Measurements from ENCODE around the gene GPD2.

Gene GPD2

DNA sequence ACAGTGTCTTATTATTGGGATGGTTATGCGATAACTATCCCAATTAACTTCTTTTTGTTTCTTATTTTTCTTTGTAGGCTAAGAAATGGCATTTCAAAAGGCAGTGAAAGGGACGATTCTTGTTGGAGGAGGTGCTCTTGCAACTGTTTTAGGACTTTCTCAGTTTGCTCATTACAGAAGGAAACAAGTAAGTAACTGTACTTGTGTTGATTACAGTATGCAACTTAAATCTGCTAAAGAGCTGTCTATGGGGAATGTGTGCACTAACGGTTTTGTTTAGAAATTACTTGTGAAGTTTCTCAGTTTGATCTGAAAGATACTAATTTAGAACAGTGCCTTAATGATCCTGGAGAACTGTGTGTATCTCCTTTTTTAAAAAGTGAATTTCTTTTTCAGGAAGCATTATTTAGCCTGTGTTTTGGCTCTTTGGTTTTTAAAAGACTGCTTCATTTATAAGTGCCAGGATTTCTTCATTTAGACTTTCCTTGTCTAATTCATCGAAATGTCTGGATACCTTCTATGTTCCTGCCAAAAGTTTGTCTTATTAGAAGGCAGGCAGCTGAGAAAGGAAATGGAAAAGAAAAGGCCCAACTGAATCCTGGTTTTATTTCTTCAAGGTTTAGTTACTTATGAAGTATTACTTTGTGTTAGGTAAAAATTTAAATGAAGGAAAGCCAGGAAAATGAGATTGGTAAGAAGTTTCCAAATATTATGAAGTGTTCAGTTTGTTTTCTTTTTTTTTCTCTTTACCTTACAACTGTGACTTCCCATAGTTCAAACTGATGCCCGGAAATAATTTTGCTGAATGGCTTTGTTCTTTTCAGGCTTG lies 40.1 kb downstream of the GPD2 start:
- Histone ChIP-seq H3K27me3 (ENCODE audit: insufficient read depth, low read depth) (no peaks in the 10 kb centered on the region), H4K20me1 (ENCODE audit: insufficient read depth) (no peaks in the 10 kb centered on the region), H3K9ac (peak overlapping the region; percentile 19; the same call in 1 of the 2 replicates), H3K4me3 (IDR thresholded peaks at IDR 0.05; ENCODE audit: insufficient read depth, low read depth, low read length) (peak overlapping the region; percentile 42), H3K79me2 (ENCODE audit: insufficient read depth, low read depth) (no peaks in the 10 kb centered on the region), H3K27ac (peak overlapping the region; percentile 69), H2AFZ (ENCODE audit: low read depth) (peak overlapping the region; percentile 20), H3K36me3 (ENCODE audit: insufficient read depth) (no peaks in the 10 kb centered on the region), H3K4me2 (peak overlapping the region; percentile 47), H3K4me1 (ENCODE audit: low read depth, poor library complexity, severe bottlenecking) (peaks cover 80% of the 10 kb centered on the region)
- TF ChIP-seq CTCF (conservative IDR thresholded peaks at IDR 0.05; ENCODE audit: low read depth, low read length): no peak

DNA sequence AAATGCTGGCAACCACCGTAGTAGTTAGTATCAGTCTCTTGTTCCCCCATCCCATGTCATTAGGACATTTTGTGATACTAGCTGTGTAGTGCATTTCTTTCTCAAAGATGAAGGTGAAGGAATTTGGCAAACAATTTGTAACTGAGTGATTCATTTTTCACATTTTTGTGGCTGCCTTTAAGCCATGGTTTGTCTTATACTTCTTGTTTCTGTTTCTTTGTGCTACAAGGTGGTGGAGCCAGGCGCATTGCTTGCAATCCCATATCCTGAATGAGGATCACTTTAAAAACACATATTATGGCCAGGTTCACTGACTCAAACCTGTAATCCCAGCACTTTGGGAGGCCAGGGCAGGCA lies 40.6 kb downstream of the GPD2 start:
- Histone ChIP-seq H4K20me1 (ENCODE audit: insufficient read depth) (no peaks in the 10 kb centered on the region), H3K27ac (peak overlapping the region; percentile 69), H3K4me3 (IDR thresholded peaks at IDR 0.05; ENCODE audit: insufficient read depth, low read depth, low read length) (peak overlapping the region; percentile 42), H3K9ac (peak overlapping the region; percentile 19; the same call in 1 of the 2 replicates), H3K4me1 (ENCODE audit: low read depth, poor library complexity, severe bottlenecking) (peaks cover 86% of the 10 kb centered on the region), H3K79me2 (ENCODE audit: insufficient read depth, low read depth) (no peaks in the 10 kb centered on the region), H3K36me3 (ENCODE audit: insufficient read depth) (no peaks in the 10 kb centered on the region), H3K27me3 (ENCODE audit: insufficient read depth, low read depth) (no peaks in the 10 kb centered on the region), H2AFZ (ENCODE audit: low read depth) (peak overlapping the region; percentile 20), H3K4me2 (peak overlapping the region; percentile 47)
- TF ChIP-seq CTCF (conservative IDR thresholded peaks at IDR 0.05; ENCODE audit: low read depth, low read length): no peak

DNA sequence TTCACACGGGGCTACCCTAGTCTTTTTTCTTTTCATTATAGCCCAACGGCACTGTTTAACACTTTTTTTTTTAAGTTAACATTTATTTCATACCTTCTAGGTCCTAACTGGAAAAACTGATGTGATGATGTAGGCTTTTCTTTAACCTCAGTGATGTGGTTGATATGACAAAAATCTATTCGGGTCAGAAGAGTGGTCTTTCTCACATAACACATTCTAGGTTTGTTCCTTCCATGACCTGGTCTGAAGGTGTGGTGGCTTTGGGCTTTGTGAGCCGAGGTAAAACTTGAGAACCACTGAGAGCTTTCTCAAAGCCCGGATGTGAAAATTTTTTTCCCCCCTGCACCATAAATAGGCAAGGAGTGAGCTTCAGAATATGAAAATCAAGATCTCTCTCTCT lies 44.2 kb downstream of the GPD2 start:
- no peaks in the 10 kb centered on the region for H3K36me3 ChIP-seq (ENCODE audit: insufficient read depth)
- no peak overlapping the region for H3K27ac ChIP-seq
- H3K27me3 ChIP-seq (ENCODE audit: insufficient read depth, low read depth): no peaks in the 10 kb centered on the region
- H3K4me2 ChIP-seq: peak overlapping the region; percentile 47; the same call in 1 of the 2 replicates
- no peak overlapping the region for H3K4me3 ChIP-seq (IDR thresholded peaks at IDR 0.05; ENCODE audit: insufficient read depth, low read depth, low read length)
- no peak overlapping the region for H3K9ac ChIP-seq
- H2AFZ ChIP-seq (ENCODE audit: low read depth): no peak overlapping the region
- H3K79me2 ChIP-seq (ENCODE audit: insufficient read depth, low read depth): no peaks in the 10 kb centered on the region
- no peaks in the 10 kb centered on the region for H4K20me1 ChIP-seq (ENCODE audit: insufficient read depth)
- no peak for TF ChIP-seq CTCF (conservative IDR thresholded peaks at IDR 0.05; ENCODE audit: low read depth, low read length)
- H3K4me1 ChIP-seq (ENCODE audit: low read depth, poor library complexity, severe bottlenecking): peaks cover 82% of the 10 kb centered on the region

DNA sequence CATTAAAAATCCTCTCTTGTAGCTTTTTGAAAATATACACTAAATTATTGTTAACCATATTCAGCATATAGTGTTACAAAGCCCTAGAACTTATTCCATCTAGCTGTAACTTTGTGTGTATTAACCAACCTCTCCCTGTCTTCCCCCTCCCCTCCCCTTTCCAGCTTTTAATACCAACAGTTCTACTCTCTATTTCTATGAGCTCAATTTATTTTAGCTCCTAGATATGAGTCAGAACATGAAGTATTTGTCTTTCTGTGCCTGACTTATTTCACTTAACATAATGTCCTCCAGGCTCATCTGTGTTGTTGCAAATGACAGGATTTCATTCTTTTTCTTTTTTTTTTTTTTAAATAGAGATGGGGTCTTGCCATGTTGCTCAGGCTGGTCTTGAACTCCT lies 45.1 kb downstream of the GPD2 start:
- no peak for TF ChIP-seq CTCF (conservative IDR thresholded peaks at IDR 0.05; ENCODE audit: low read depth, low read length)
- H3K27me3 ChIP-seq (ENCODE audit: insufficient read depth, low read depth): no peaks in the 10 kb centered on the region
- no peak overlapping the region for H3K9ac ChIP-seq
- H3K36me3 ChIP-seq (ENCODE audit: insufficient read depth): no peaks in the 10 kb centered on the region
- H3K4me1 ChIP-seq (ENCODE audit: low read depth, poor library complexity, severe bottlenecking): peaks cover 73% of the 10 kb centered on the region
- H3K79me2 ChIP-seq (ENCODE audit: insufficient read depth, low read depth): no peaks in the 10 kb centered on the region
- no peak overlapping the region for H3K4me3 ChIP-seq (IDR thresholded peaks at IDR 0.05; ENCODE audit: insufficient read depth, low read depth, low read length)
- H3K4me2 ChIP-seq: peak overlapping the region; percentile 47; the same call in 1 of the 2 replicates
- H2AFZ ChIP-seq (ENCODE audit: low read depth): no peak overlapping the region
- no peaks in the 10 kb centered on the region for H4K20me1 ChIP-seq (ENCODE audit: insufficient read depth)
- H3K27ac ChIP-seq: no peak overlapping the region

All from KMS-11 (cell line).